Breast epithelium (tissue), 4 donors: ENCODE results near the gene MARVELD2. TPM values are rescaled to one million over a fixed set of nuclear protein-coding genes. Genes with fewer than 3 reads are reported as not detected.
"Not testable (repeated sequence)": the region's sequence is repeated elsewhere in the genome, so short reads cannot be mapped to it uniquely, and the experiment has no call there.

Experiments used
- DNase-seq, 2 donors: peaks; one replicate each; pipeline ENCODE4 v3.0.0-alpha.2; 2019; ENCODE audit warnings: low spot score in 2 of 2
- H3K27ac ChIP-seq, 2 donors: fragments of 200-600 bp; sonication (generic) in 1 of 2; one replicate each; pipeline ENCODE4 v1.5.1; 2016 to 2019; ENCODE audit warnings: mild to moderate bottlenecking in 1 of 2
- H3K27me3 ChIP-seq, 2 donors: fragments of 200-600 bp; sonication (generic) in 1 of 2; one replicate each; pipeline versions ENCODE4 v1.5.1 to v1.6.0; 2017 to 2019; ENCODE audit warnings: control low read depth in 1 of 2, mild to moderate bottlenecking in 1 of 2
- H3K36me3 ChIP-seq: fragments of 200-600 bp; one replicate; pipeline ENCODE4 v1.5.1; 2019
- H3K4me1 ChIP-seq, 2 donors: fragments of 200-600 bp; sonication (generic); one replicate each; pipeline ENCODE4 v1.5.1; 2016 to 2019; ENCODE audit warnings: control low read depth in 1 of 2
- H3K4me3 ChIP-seq, 3 donors: fragments of 200-600 bp; sonication (generic); 1 replicate in 2 of 3; 2 replicates in 1 of 3; pipeline ENCODE4 v1.5.1; 2016 to 2019; ENCODE audit warnings: mild to moderate bottlenecking in 3 of 3, moderate library complexity in 2 of 3
- H3K9me3 ChIP-seq, 2 donors: fragments of 200-600 bp; sonication (generic) in 1 of 2; one replicate each; pipeline ENCODE4 v1.5.1; 2016 to 2019; ENCODE audit warnings: control low read depth in 1 of 2
- CTCF ChIP-seq, 3 donors: fragments of 450-650 bp; IDR thresholded peaks; one replicate each; pipeline ENCODE4 v1.5.1; 2016 to 2017; ENCODE audit warnings: antibody characterized with exemption in 3 of 3, mild to moderate bottlenecking in 3 of 3, moderate library complexity in 3 of 3
- POLR2A ChIP-seq: fragments of 450-650 bp; IDR thresholded peaks from one replicate; pipeline ENCODE4 v1.6.1; 2016; ENCODE audit warnings: antibody characterized with exemption, mild to moderate bottlenecking, moderate library complexity
- POLR2AphosphoS5 ChIP-seq, 3 donors: sonication (generic); formaldehyde crosslinking; IDR thresholded peaks; one replicate each; pipeline ENCODE4 v1.6.1; 2017; ENCODE audit warnings: antibody characterized with exemption in 3 of 3
- intact Hi-C: fragments of 100-400 bp; cut with DNase I; formaldehyde crosslinking; loops from one replicate; pipeline ENCODE4 v1.15.1; 2023; ENCODE audit warnings: low total_unique reads
- total RNA-seq, 3 donors: library from RNA; depleted of rRNA; stranded (reverse); fragments of >200 nt; gene quantifications; one replicate each; pipeline ENCODE4 v1.1.0, GENCODE V29; 2016

MARVELD2 gene
- total RNA-seq = 10 to 100 TPM in 2 of 3 donors, under 1 TPM in 1; 0.32 to 24.7 (median 11.1) TPM

GRCh38 chr5:69414885-69415583 lies at the start of gene MARVELD2:
MARVELD2 (plus strand) TSS chr5:69415116; CDS start chr5:69419386, 4,270 bp downstream.
- Histone ChIP-seq H3K27ac (peak within 1 kb of the TSS; percentile 90 to 94), H3K36me3 (peaks cover 5% of the 10 kb centered on the region), H3K4me1 (no peaks in the 10 kb centered on the region), H3K9me3 (no peaks in the 10 kb centered on the region), H3K4me3 (peak within 1 kb of the TSS; percentile 46 to 77 (median 73)), H3K27me3 (no peaks in the 10 kb centered on the region)
- DNase-seq = peak; percentile 88 to 90
- intact Hi-C loops = no loop called here
- TF ChIP-seq POLR2AphosphoS5 (IDR thresholded peaks at IDR 0.05) = peak in 1 of 3 donors; percentile 70
- TF ChIP-seq CTCF (IDR thresholded peaks at IDR 0.05) = peak in 2 of 3 donors; percentile 39 to 63
- no peak for TF ChIP-seq POLR2A

GRCh38 chr5:69367697-69368279 lies 47.1 kb upstream of the MARVELD2 start:
- no peaks in the 10 kb centered on the region for H3K27me3 ChIP-seq
- intact Hi-C loops = no loop called here
- peaks cover 0 to 9% of the 10 kb centered on the region in 2 donors for H3K4me1 ChIP-seq
- peak overlapping the region; percentile 98 to 99 for H3K27ac ChIP-seq
- H3K9me3 ChIP-seq = no peaks in the 10 kb centered on the region
- peak overlapping the region in 2 of 3 donors; percentile 81 to 82 for H3K4me3 ChIP-seq
- no peak for DNase-seq
- H3K36me3 ChIP-seq = no peaks in the 10 kb centered on the region
- TF ChIP-seq POLR2AphosphoS5 (IDR thresholded peaks at IDR 0.05) = no peak
- no peak for TF ChIP-seq POLR2A
- no peak for TF ChIP-seq CTCF (IDR thresholded peaks at IDR 0.05)

GRCh38 chr5:69368458-69369339 lies 46.2 kb upstream of the MARVELD2 start:
- no peak for DNase-seq
- no peak for TF ChIP-seq CTCF (IDR thresholded peaks at IDR 0.05)
- TF ChIP-seq POLR2A = no peak
- no peak for TF ChIP-seq POLR2AphosphoS5 (IDR thresholded peaks at IDR 0.05)
- Histone ChIP-seq H3K27me3 (no peaks in the 10 kb centered on the region), H3K9me3 (no peaks in the 10 kb centered on the region), H3K4me3 (peak overlapping the region; percentile 73 to 82 (median 81)), H3K36me3 (no peaks in the 10 kb centered on the region), H3K27ac (peak overlapping the region; percentile 98 to 99), H3K4me1 (peaks cover 0 to 9% of the 10 kb centered on the region in 2 donors)
- intact Hi-C loops = no loop called here

- Histone ChIP-seq H3K9me3 (no peaks in the 10 kb centered on the region), H3K27ac (peak within 1 kb of the TSS; percentile 98 to 99), H3K4me1 (peaks cover 0 to 9% of the 10 kb centered on the region in 2 donors), H3K27me3 (no peaks in the 10 kb centered on the region), H3K4me3 (peak within 1 kb of the TSS; percentile 73 to 82 (median 81)), H3K36me3 (no peaks in the 10 kb centered on the region)
- TF ChIP-seq POLR2AphosphoS5 (IDR thresholded peaks at IDR 0.05) = peak; percentile 87 to 93 (median 91)
- peak; percentile 55 for TF ChIP-seq POLR2A
- peak in 1 of 3 donors; percentile 15 for TF ChIP-seq CTCF (IDR thresholded peaks at IDR 0.05)
- DNase-seq = peak; percentile 86 to 88
- intact Hi-C loops = no loop called here
Observed at GRCh38 chr5:69369340-69370121, 45.4 kb upstream of the MARVELD2 start, which contains the start of the genes AK6, RAD17 and TAF9. AK6 (minus strand) TSS chr5:69369520; CDS start chr5:69369490, 30 bp downstream. RAD17 (plus strand) TSS chr5:69369818; CDS start chr5:69372209, 2,391 bp downstream. TAF9 (minus strand) TSS chr5:69369520; CDS start chr5:69365737, 3,783 bp downstream.

GRCh38 chr5:69370335-69370734 lies 44.6 kb upstream of the MARVELD2 start:
- H3K4me1 ChIP-seq, DNase-seq, intact Hi-C loops, H3K27ac ChIP-seq, H3K36me3 ChIP-seq, H3K9me3 ChIP-seq, H3K27me3 ChIP-seq: not testable (repeated sequence)
- peak overlapping the region; percentile 73 to 82 (median 81) for H3K4me3 ChIP-seq
